Kidney epithelial cell (primary cell): ENCODE measurements around the gene ALKBH5. TPM values are rescaled to one million over a fixed set of nuclear protein-coding genes. Genes with fewer than 3 reads are reported as not detected.

ENCODE experiments used
- DNase-seq: peaks from one replicate; pipeline ENCODE4 v3.0.0-alpha.2; 2010; ENCODE audit warnings: low read depth
- H3K27me3 ChIP-seq: 2 replicates; pipeline ENCODE4 v1.6.0; 2011; ENCODE audit warnings: low read length; ENCODE audit not compliant: control insufficient read depth, insufficient read depth
- H3K36me3 ChIP-seq: 2 replicates; pipeline ENCODE4 v1.5.1; 2011; ENCODE audit warnings: low read length; ENCODE audit not compliant: control insufficient read depth, insufficient read depth
- H3K4me3 ChIP-seq: 2 replicates; pipeline ENCODE4 v1.5.1; 2011; ENCODE audit warnings: low read depth, mild to moderate bottlenecking, control low read depth, low read length
- CTCF ChIP-seq: IDR thresholded peaks from 2 replicates; pipeline ENCODE4 v1.5.1; 2011; ENCODE audit warnings: mild to moderate bottlenecking, moderate library complexity, low read length, control low read depth, inconsistent platforms; ENCODE audit not compliant: insufficient read depth, poor library complexity, severe bottlenecking
- total RNA-seq: library from RNA; depleted of rRNA; stranded (reverse); fragments of >200 nt; gene quantifications from 2 replicates; pipeline ENCODE4 v1.2.3, GENCODE V29; 2015

ALKBH5 gene
- total RNA-seq, 1 donor from 2014 or later = 103 TPM

- Histone ChIP-seq H3K4me3 (no peak overlapping the region), H3K36me3 (no peaks in the 10 kb centered on the region), H3K27me3 (no peaks in the 10 kb centered on the region)
- no peak for TF ChIP-seq CTCF
- DNase-seq = no peak
These were observed 16.7 kb upstream of the ALKBH5 start for GRCh38 chr17:18166894-18167293.

- Histone ChIP-seq H3K36me3 (no peaks in the 10 kb centered on the region), H3K4me3 (no peak overlapping the region), H3K27me3 (no peaks in the 10 kb centered on the region)
- no peak for TF ChIP-seq CTCF
- DNase-seq = no peak
These were observed 16.2 kb upstream of the ALKBH5 start for GRCh38 chr17:18167421-18167820.

GRCh38 chr17:18172531-18173278, 10.9 kb upstream of the ALKBH5 start:
- Histone ChIP-seq H3K4me3 (no peak overlapping the region), H3K36me3 (no peaks in the 10 kb centered on the region), H3K27me3 (no peaks in the 10 kb centered on the region)
- TF ChIP-seq CTCF = no peak
- no peak for DNase-seq

- Histone ChIP-seq H3K36me3 (no peaks in the 10 kb centered on the region), H3K27me3 (no peaks in the 10 kb centered on the region), H3K4me3 (no peak overlapping the region)
- no peak for DNase-seq
- TF ChIP-seq CTCF = no peak
These were observed 9.9 kb upstream of the ALKBH5 start for GRCh38 chr17:18173740-18174139.

- Histone ChIP-seq H3K4me3 (no peak overlapping the region), H3K36me3 (no peaks in the 10 kb centered on the region), H3K27me3 (no peaks in the 10 kb centered on the region)
- no peak for TF ChIP-seq CTCF
- no peak for DNase-seq
These were observed 7.5 kb upstream of the ALKBH5 start for GRCh38 chr17:18176176-18176575.

- DNase-seq = no peak
- TF ChIP-seq CTCF = no peak
- Histone ChIP-seq H3K4me3 (no peak overlapping the region), H3K36me3 (no peaks in the 10 kb centered on the region), H3K27me3 (no peaks in the 10 kb centered on the region)
These were observed 6.5 kb upstream of the ALKBH5 start for GRCh38 chr17:18177133-18177532.
